Endodermal cell (in vitro differentiated cells): ENCODE data around the gene PRIMPOL. TPM values are rescaled to one million over a fixed set of nuclear protein-coding genes. Genes with fewer than 3 reads are reported as not detected.

Experiments used
- DNase-seq: peaks from one replicate; pipeline ENCODE4 v3.0.0-alpha.2; 2017
- H3K27ac ChIP-seq: 2 replicates; pipeline ENCODE4 v1.5.1; 2013; ENCODE audit warnings: mild to moderate bottlenecking, low read depth, low read length, moderate library complexity
- H3K27me3 ChIP-seq: 2 replicates; pipeline ENCODE4 v1.6.1; 2013; ENCODE audit warnings: mild to moderate bottlenecking, low read length, moderate library complexity; ENCODE audit not compliant: insufficient read depth, control insufficient read depth, poor library complexity, severe bottlenecking
- H3K36me3 ChIP-seq: 2 replicates; pipeline ENCODE4 v1.7.0; 2013; ENCODE audit warnings: mild to moderate bottlenecking, low read length, moderate library complexity; ENCODE audit not compliant: control insufficient read depth, insufficient read depth
- H3K4me1 ChIP-seq: one replicate; pipeline ENCODE4 v1.7.0; 2013; ENCODE audit warnings: low read length; ENCODE audit not compliant: control insufficient read depth, insufficient read depth
- H3K4me3 ChIP-seq: 2 replicates; pipeline ENCODE4 v1.5.1; 2013; ENCODE audit warnings: mild to moderate bottlenecking, low read length, moderate library complexity
- H3K9ac ChIP-seq: 2 replicates; pipeline ENCODE4 v1.6.1; 2013; ENCODE audit warnings: mild to moderate bottlenecking, low read length, moderate library complexity; ENCODE audit not compliant: poor library complexity, severe bottlenecking; ENCODE audit errors: extremely low read depth
- H3K9me3 ChIP-seq: 2 replicates; pipeline ENCODE4 v1.6.1; 2013; ENCODE audit warnings: mild to moderate bottlenecking, low read length, moderate library complexity; ENCODE audit not compliant: control insufficient read depth
- H3K27ac Mint-ChIP-seq: 2 replicates; pipeline ENCODE4 v1.8.0; 2020; ENCODE audit warnings: mixed read lengths
- H3K27me3 Mint-ChIP-seq: 2 replicates; pipeline ENCODE4 v1.8.0; 2021; ENCODE audit warnings: mild to moderate bottlenecking, mixed read lengths; ENCODE audit not compliant: insufficient read depth
- H3K36me3 Mint-ChIP-seq: 2 replicates; pipeline ENCODE4 v1.8.0; 2020; ENCODE audit warnings: low read depth, mixed read lengths
- H3K4me1 Mint-ChIP-seq: 2 replicates; pipeline ENCODE4 v1.8.0; 2020; ENCODE audit warnings: mixed read lengths
- H3K4me3 Mint-ChIP-seq: 2 replicates; pipeline ENCODE4 v1.8.0; 2020; ENCODE audit warnings: mild to moderate bottlenecking, moderate library complexity, mixed read lengths
- H3K9me3 Mint-ChIP-seq: 2 replicates; pipeline ENCODE4 v1.8.0; 2020; ENCODE audit warnings: mild to moderate bottlenecking, mixed read lengths
- CTCF ChIP-seq: fragments of 200-600 bp; sonication (generic); conservative IDR thresholded peaks from 2 replicates; pipeline ENCODE4 v1.5.0; 2021; ENCODE audit warnings: antibody characterized with exemption, mild to moderate bottlenecking
- WGBS, 2 experiments: methylation state at CpG; one replicate each; pipeline versions ENCODE4 v1.1.5 to v1.1.7; 2013; ENCODE audit warnings: missing lambda C conversion rate in 2 of 2, mixed read lengths in 1 of 2; ENCODE audit not compliant: insufficient coverage in 1 of 2, insufficient read length in 1 of 2; 5-methylcytosine and 5-hydroxymethylcytosine counted together
- total RNA-seq, 2 donors: library from RNA; stranded (reverse); fragmentation: NEBNext Ultra II Directional in 1 of 2; extraction: Animal tissue kit (Norgen Biotek cat#: 25700) in 1 of 2; gene quantifications; 2 replicates in 1 of 2; 3 replicates in 1 of 2; pipeline ENCODE4 v1.2.1, GENCODE V29; 2021

Gene PRIMPOL
- total RNA-seq, 2 donors from 2014 or later = 10.1 to 12.0 TPM

- H3K36me3 ChIP-seq = no peaks in the 10 kb centered on the region
Measured at GRCh38 chr4:184680698-184681097, 31.2 kb downstream of the PRIMPOL start.

GRCh38 chr4:184681916-184682315 is 32.4 kb downstream of the PRIMPOL start:
- H3K36me3 ChIP-seq = no peaks in the 10 kb centered on the region
- WGBS, 2 experiments = 95 to 100% methylated on average over 1 of the region's 1 CpG

More at GRCh38 chr4:184680698-184681097, 31.2 kb downstream of the PRIMPOL start:
- Histone ChIP-seq H3K9ac (no peak overlapping the region), H3K9me3 (peaks cover 7% of the 10 kb centered on the region), H3K27ac (no peak overlapping the region), H3K4me1 (no peaks in the 10 kb centered on the region), H3K27me3 (no peaks in the 10 kb centered on the region), H3K4me3 (no peak overlapping the region)
- Mint-ChIP-seq H3K36me3 (peaks cover 17% of the 10 kb centered on the region), H3K4me3 (no peak overlapping the region), H3K9me3 (peaks cover 8% of the 10 kb centered on the region), H3K4me1 (no peaks in the 10 kb centered on the region), H3K27me3 (no peaks in the 10 kb centered on the region), H3K27ac (no peak overlapping the region)
- DNase-seq = no peak
- no peak for TF ChIP-seq CTCF
- 95 to 96% methylated on average over 8 to 9 of the region's 9 CpGs for WGBS, 2 experiments

GRCh38 chr4:184684491-184685189 is 35.1 kb downstream of the PRIMPOL start:
- TF ChIP-seq CTCF = no peak
- no peak for DNase-seq
- peaks cover 3% of the 10 kb centered on the region for H3K9me3 ChIP-seq
- no peaks in the 10 kb centered on the region for H3K27me3 ChIP-seq
- no peak overlapping the region for H3K4me3 ChIP-seq
- no peak overlapping the region for H3K9ac ChIP-seq
- WGBS, 2 experiments = 89 to 100% methylated on average over 4 to 5 of the region's 5 CpGs
- H3K27ac ChIP-seq = no peak overlapping the region
- H3K4me1 ChIP-seq = no peaks in the 10 kb centered on the region
- peaks cover 5% of the 10 kb centered on the region for H3K9me3 Mint-ChIP-seq
- H3K36me3 Mint-ChIP-seq = peaks cover 8% of the 10 kb centered on the region
- no peaks in the 10 kb centered on the region for H3K36me3 ChIP-seq
- H3K27ac Mint-ChIP-seq = no peak overlapping the region
- peaks cover 6% of the 10 kb centered on the region for H3K4me1 Mint-ChIP-seq
- H3K4me3 Mint-ChIP-seq = no peak overlapping the region
- H3K27me3 Mint-ChIP-seq = no peaks in the 10 kb centered on the region

More at GRCh38 chr4:184681916-184682315, 32.4 kb downstream of the PRIMPOL start:
- DNase-seq = no peak
- Mint-ChIP-seq H3K9me3 (peaks cover 8% of the 10 kb centered on the region), H3K27ac (no peak overlapping the region), H3K4me3 (no peak overlapping the region), H3K4me1 (no peaks in the 10 kb centered on the region), H3K36me3 (peaks cover 17% of the 10 kb centered on the region), H3K27me3 (no peaks in the 10 kb centered on the region)
- Histone ChIP-seq H3K4me3 (no peak overlapping the region), H3K27ac (no peak overlapping the region), H3K27me3 (no peaks in the 10 kb centered on the region), H3K9me3 (peaks cover 7% of the 10 kb centered on the region), H3K4me1 (no peaks in the 10 kb centered on the region), H3K9ac (no peak overlapping the region)
- TF ChIP-seq CTCF = no peak
